ENCODE measurements around the gene LRRC25.
A peak's percentile ranks its signal among the peaks of the same experiment; 100 is the strongest.

GRCh38 chr19:18438331-18439024 is 41.1 kb upstream of the LRRC25 start:
- TF ChIP-seq POLR2A (IDR thresholded peaks at IDR 0.05; ENCODE audit: low read depth, low read length) (no peak), CTCF (conservative IDR thresholded peaks at IDR 0.05; ENCODE audit: low read depth, low read length) (no peak), MXI1 (IDR thresholded peaks at IDR 0.05; ENCODE audit: borderline replicate concordance, low read depth, low read length) (no peak), FOS (IDR thresholded peaks at IDR 0.05; ENCODE audit: low read depth, low read length) (no peak), SMC3 (IDR thresholded peaks at IDR 0.05; ENCODE audit: low read depth, low read length) (no peak), RCOR1 (IDR thresholded peaks at IDR 0.05; ENCODE audit: insufficient replicate concordance, low read length) (no peak), CHD1 (IDR thresholded peaks at IDR 0.05; ENCODE audit: low read depth, low read length) (no peak), RAD21 (IDR thresholded peaks at IDR 0.05; ENCODE audit: low read length) (no peak), CEBPB (IDR thresholded peaks at IDR 0.05; ENCODE audit: low read depth, low read length) (no peak), MAZ (IDR thresholded peaks at IDR 0.05; ENCODE audit: borderline replicate concordance, low read depth, low read length) (0 out of 2 replicates have a peak, but pooled peaks have one; percentile 7), BHLHE40 (IDR thresholded peaks at IDR 0.05; ENCODE audit: low read depth, low read length) (no peak)
- TF ChIP-seq, protein P1, sequence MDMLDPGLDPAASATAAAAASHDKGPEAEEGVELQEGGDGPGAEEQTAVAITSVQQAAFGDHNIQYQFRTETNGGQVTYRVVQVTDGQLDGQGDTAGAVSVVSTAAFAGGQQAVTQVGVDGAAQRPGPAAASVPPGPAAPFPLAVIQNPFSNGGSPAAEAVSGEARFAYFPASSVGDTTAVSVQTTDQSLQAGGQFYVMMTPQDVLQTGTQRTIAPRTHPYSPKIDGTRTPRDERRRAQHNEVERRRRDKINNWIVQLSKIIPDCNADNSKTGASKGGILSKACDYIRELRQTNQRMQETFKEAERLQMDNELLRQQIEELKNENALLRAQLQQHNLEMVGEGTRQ (IDR thresholded peaks at IDR 0.05; ENCODE audit: low read depth, low read length): no peak
